GM19328 (cell line): ENCODE measurements around the gene GRAPL.
"Not testable (repeated sequence)": the region's sequence is repeated elsewhere in the genome, so short reads cannot be mapped to it uniquely, and the experiment has no call there.

Source experiments
- ATAC-seq: cut with Tn5 transposase; IDR thresholded peaks from one replicate; pipeline ENCODE4 v1.9.1; 2021; ENCODE audit warnings: mild to moderate bottlenecking, moderate library complexity; ENCODE audit not compliant: unreplicated experiment

GRAPL gene

GRCh38 chr17:19127148-19127980, at the start of gene GRAPL:
TSS of gene GRAPL (plus strand) at chr17:19127589. CDS start at chr17:19127620, 31 bp downstream.
- ATAC-seq: not testable (repeated sequence)

- ATAC-seq: not testable (repeated sequence)
These were observed 38.3 kb upstream of the GRAPL start for GRCh38 chr17:19088804-19089685.

- not testable (repeated sequence) for ATAC-seq
These were observed 37.2 kb upstream of the GRAPL start for GRCh38 chr17:19090058-19090772.

DNA sequence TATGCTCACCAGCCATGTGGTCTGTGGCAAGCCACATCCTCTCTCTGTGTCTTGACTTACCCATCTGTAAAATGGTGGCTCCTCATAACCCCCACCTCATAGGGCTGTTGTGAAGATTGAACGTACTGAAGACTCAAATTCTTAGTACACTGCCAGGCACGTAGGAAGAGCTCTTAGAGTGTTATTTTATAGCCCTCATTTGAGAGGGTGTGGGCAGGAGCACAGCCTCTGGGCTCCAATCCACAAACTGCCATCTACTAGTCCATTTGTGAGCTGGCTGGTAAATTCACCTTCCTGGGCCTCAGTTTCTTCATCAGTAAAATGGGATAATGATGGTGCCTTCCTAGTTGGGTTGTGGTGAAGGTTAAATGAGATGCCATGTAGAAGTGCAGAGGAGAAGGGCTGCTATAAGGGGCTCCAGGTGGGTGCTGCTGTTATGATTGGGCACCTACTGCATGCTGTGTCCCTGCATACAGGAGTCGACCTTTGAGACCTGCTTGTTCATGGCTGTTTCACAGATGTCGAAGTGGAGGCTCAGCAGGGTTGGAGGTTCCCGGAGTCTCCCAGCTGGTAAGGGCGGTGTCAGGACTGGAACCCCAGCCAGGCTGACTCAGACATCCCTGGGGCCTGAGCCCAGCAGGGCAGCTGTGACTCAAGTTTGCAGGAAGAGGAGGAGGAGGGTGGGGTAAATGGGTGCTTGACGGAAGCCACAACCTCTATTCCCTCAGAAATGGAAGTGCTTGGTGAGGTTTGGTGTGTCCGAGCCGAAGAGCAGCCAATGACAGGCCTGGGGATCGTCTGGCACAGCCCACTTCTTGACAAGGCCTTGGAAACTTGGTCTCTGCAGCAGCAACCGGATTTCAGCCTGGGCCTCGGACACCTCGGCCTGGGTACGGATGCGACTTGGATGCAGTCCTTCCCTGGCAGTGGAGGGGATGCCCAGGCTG, 34.4 kb upstream of the GRAPL start:
- not testable (repeated sequence) for ATAC-seq

- not testable (repeated sequence) for ATAC-seq
These were observed 33.5 kb upstream of the GRAPL start for GRCh38 chr17:19093684-19094438.

GRCh38 chr17:19108517-19108916, 18.9 kb upstream of the GRAPL start:
- ATAC-seq: not testable (repeated sequence)

DNA sequence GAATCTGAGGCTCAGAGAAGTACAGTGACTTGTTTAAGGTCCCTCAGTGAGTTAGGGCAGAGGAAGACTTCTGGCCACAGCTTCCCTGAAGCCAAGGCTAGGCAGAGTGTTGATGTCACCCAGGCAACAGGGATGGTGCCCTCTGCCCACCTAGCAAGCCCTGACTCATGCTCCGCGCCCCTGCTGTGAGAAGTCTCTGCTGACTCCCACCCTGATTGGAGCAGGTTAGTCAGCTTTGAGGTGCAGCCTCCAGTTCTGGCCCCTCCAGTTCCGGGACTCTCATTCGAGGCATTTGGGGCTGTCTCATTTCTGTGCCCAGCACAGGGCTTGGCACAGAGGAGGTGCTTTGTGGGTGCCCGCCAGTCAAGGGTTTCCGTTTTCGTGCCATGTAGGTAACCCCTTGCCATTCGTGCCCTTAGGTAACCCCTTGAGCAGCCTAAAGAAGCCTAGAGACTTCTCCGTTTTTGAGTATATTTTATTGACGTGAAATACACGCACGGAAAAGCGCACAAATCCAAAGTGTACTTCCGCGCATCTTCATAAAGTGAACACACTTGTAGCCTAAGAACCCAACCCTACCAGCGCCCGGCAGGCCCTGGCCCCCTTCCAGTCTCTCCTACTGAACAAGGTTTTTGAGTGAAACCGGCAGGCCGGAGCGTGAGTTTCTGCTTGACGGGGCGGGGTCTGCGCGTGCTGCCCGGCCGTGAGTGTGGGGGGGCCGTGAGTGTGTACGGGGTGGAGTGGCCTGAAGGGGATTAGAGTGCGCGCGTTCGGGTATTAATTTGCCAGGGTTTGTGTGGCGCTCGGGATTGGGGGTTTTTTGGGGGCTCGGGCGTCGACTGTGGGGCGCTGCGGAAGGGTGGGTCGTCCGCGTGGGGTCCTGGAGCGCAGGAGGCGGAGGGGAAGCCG, 16.9 kb upstream of the GRAPL start:
- not testable (repeated sequence) for ATAC-seq

DNA sequence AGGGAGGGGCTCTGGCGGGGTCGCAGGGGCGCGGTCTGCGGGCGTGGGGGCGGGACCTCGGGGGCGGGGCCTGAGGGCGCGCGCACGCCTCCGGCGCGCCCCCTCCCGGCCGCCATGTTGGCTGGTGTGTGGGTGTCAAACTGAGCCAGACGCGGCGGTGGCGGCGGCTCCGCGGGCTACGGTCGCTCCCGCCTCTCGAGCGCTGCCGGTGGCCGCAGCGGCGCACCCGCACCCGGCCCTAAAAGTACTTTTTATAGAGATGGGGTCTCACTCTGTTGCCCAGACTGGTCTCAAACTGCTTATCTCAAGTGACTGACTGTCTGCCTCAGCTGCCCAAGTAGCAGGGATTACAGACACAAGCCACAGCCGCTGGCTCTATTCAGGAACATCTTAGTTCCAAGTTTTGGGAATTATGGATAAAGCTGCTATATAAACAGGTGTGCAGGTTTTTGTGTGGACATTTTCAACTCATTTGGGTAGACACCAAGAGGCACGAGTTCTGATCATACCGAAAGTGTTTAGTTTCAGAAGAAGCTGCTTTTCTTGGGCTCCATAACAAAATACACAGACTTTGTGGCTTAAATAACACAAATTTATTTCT, 16.2 kb upstream of the GRAPL start:
- not testable (repeated sequence) for ATAC-seq

- ATAC-seq: not testable (repeated sequence)
These were observed 15.5 kb upstream of the GRAPL start for GRCh38 chr17:19111801-19112458.

DNA sequence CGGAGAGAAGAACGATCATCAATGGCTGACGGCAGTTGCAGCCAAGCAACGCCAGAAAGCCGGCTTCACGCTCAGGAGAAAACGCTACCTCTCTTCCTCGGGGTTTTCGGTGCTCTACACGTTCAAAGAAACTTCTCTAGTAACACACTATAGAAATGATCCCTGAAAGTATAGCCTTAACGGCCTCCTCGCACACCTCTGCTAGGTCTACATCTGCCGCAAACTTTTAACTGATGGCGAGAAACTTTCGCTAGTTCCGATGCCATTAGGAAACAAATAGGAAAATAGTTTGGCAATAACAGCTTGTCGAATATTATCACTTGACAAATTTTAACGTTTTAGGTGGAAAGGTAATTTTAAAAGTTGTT, 14.9 kb upstream of the GRAPL start:
- not testable (repeated sequence) for ATAC-seq

DNA sequence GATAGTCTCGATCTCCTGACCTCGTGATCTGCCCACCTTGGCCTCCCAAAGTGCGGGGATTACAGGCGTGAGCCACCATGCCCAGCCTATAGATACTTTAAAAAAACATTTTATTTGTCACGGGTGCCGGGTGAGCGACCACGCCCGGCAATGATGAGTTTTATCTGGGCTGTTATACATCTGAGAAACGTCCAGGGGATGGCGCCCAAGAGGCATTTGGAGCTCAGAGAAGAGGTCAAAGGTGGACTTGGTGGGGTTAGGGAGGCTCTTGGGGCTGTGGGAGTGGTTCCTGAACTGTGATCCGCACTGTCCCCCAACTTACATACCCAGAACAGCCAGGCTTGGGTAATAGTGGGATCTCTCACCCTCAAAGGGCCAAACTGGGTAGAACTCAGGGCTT, 8.7 kb upstream of the GRAPL start:
- ATAC-seq: not testable (repeated sequence)

GRCh38 chr17:19125289-19125688, 2.1 kb upstream of the GRAPL start:
- not testable (repeated sequence) for ATAC-seq

GRCh38 chr17:19129500-19129899, 2.1 kb downstream of the GRAPL start:
- not testable (repeated sequence) for ATAC-seq

GRCh38 chr17:19131108-19131507, 3.7 kb downstream of the GRAPL start:
- not testable (repeated sequence) for ATAC-seq

- ATAC-seq: not testable (repeated sequence)
These were observed 4.4 kb downstream of the GRAPL start for GRCh38 chr17:19131772-19132171.

- ATAC-seq: not testable (repeated sequence)
These were observed 6.4 kb downstream of the GRAPL start for GRCh38 chr17:19133793-19134192.

DNA sequence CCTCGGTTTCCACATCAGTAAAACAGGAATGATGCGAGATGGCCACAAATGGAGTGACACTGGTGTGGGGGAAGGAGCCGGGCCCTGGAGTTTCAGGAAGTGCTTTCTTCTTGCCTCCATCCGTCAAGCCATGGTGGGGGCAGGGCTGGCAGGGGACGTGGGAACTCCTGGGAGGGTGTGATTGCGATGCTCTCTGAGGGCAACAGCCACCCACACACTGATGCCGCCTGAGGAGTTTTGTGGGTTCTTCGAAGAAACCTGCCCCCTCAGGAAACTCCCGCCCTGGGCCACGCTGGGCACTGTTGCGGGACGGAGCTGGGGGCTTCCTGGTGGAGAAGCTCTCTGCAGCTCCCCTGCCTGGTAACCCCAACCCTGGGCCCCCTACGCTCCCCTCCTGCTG, 8.0 kb downstream of the GRAPL start:
- not testable (repeated sequence) for ATAC-seq
